OCI-LY7 (cell line): Measurements from ENCODE around the gene ALOX5. TPM values are rescaled to one million over a fixed set of nuclear protein-coding genes. Genes with fewer than 3 reads are reported as not detected.

Experiments
- BruUV-seq: library from RNA; stranded (reverse); fragments of 400-500 nt; replicated peaks from 2 replicates; lab custom pipeline; 2021; lab: Mats Ljungman, UMichigan
- CTCF ChIA-PET: fragments of 300-600 bp; sonication (Branson Sonifier 250); formaldehyde crosslinking; loops from one replicate; lab custom pipeline; 2022; ENCODE audit warnings: antibody characterized with exemption; ENCODE audit not compliant: unreplicated experiment; lab: Charles Lee
- POLR2A ChIA-PET: fragments of 300-600 bp; sonication (Branson Sonifier 250); formaldehyde crosslinking; loops from one replicate; lab custom pipeline; 2022; ENCODE audit warnings: antibody characterized with exemption; lab: Charles Lee
- DNase-seq: peaks from one replicate; pipeline ENCODE4 v3.0.0-alpha.2; 2015; ENCODE audit warnings: low spot score
- H2AFZ ChIP-seq: fragments of 200-600 bp; sonication (generic), shearing (Covaris generic); 2 replicates; pipeline ENCODE4 v1.6.1; 2014; ENCODE audit warnings: mild to moderate bottlenecking, antibody characterized with exemption, low read length, moderate library complexity
- H3K27ac ChIP-seq: fragments of 200-600 bp; sonication (generic); 2 replicates; pipeline ENCODE4 v1.5.1; 2014; ENCODE audit warnings: mixed run types, low read depth, mild to moderate bottlenecking, moderate library complexity, low read length, inconsistent platforms; ENCODE audit not compliant: poor library complexity, severe bottlenecking
- H3K36me3 ChIP-seq: fragments of 200-600 bp; sonication (generic); 2 replicates; pipeline ENCODE4 v1.6.1; 2014; ENCODE audit warnings: mild to moderate bottlenecking, antibody characterized with exemption, low read length, moderate library complexity, mixed read lengths; ENCODE audit not compliant: insufficient read depth
- H3K4me1 ChIP-seq: fragments of 200-600 bp; sonication (generic); 2 replicates; pipeline ENCODE4 v1.5.1; 2014; ENCODE audit warnings: mild to moderate bottlenecking, low read length; ENCODE audit not compliant: insufficient read depth, poor library complexity, severe bottlenecking
- H3K4me2 ChIP-seq: fragments of 200-600 bp; sonication (generic); 2 replicates; pipeline ENCODE4 v1.6.1; 2014; ENCODE audit warnings: mild to moderate bottlenecking, low read length
- H3K4me3 ChIP-seq: fragments of 200-600 bp; sonication (generic); 2 replicates; pipeline ENCODE4 v1.5.1; 2014; ENCODE audit warnings: mild to moderate bottlenecking, low read depth, low read length; ENCODE audit not compliant: poor library complexity, severe bottlenecking
- H3K79me2 ChIP-seq: fragments of 200-600 bp; sonication (generic); 2 replicates; pipeline ENCODE4 v1.6.1; 2016; ENCODE audit warnings: low read depth, mild to moderate bottlenecking, low read length, moderate library complexity, mixed read lengths; ENCODE audit not compliant: insufficient read depth
- H3K9me2 ChIP-seq: fragments of 200-600 bp; sonication (generic); 2 replicates; pipeline ENCODE4 v1.6.1; 2016; ENCODE audit warnings: mild to moderate bottlenecking, low read length, mixed read lengths; ENCODE audit not compliant: insufficient read depth
- H3K9me3 ChIP-seq: fragments of 200-600 bp; sonication (generic); 2 replicates; pipeline ENCODE4 v1.6.1; 2014; ENCODE audit warnings: mild to moderate bottlenecking, mixed run types, low read length, mixed read lengths
- H4K20me1 ChIP-seq: fragments of 200-600 bp; sonication (generic); 2 replicates; pipeline ENCODE4 v1.6.1; 2014; ENCODE audit warnings: mild to moderate bottlenecking, antibody characterized with exemption, low read length, moderate library complexity, mixed read lengths; ENCODE audit not compliant: insufficient read depth
- EZH2phosphoT487 ChIP-seq: fragments of 200-600 bp; sonication (generic); IDR thresholded peaks from 2 replicates; pipeline ENCODE4 v1.6.1; 2018; ENCODE audit warnings: low read depth, borderline replicate concordance, mild to moderate bottlenecking, mixed run types, antibody characterized with exemption, low read length, moderate library complexity, mixed read lengths
- intact Hi-C: fragments of 100-400 bp; cut with micrococcal nuclease; formaldehyde crosslinking; loops from one replicate; pipeline ENCODE4 v1.10.0; 2022; ENCODE audit not compliant: unreplicated experiment
- total RNA-seq, 2 experiments: library from RNA; depleted of rRNA in 1 of 2; stranded (reverse); fragments of >200 nt in 1 of 2; shearing (Covaris generic) in 1 of 2; gene quantifications; 2 replicates each; pipeline ENCODE4 v1.2.3, GENCODE V29; 2014 to 2022
- TF ChIP-seq, protein P1 (sequence below): fragments of 200-600 bp; sonication (generic); conservative IDR thresholded peaks from 2 replicates; pipeline ENCODE4 v1.5.1; 2014; ENCODE audit warnings: mild to moderate bottlenecking, antibody characterized with exemption, low read length, moderate library complexity, mixed read lengths

ALOX5 gene
- total RNA-seq, 2 experiments from 2014 or later: 139 to 164 TPM

DNA sequence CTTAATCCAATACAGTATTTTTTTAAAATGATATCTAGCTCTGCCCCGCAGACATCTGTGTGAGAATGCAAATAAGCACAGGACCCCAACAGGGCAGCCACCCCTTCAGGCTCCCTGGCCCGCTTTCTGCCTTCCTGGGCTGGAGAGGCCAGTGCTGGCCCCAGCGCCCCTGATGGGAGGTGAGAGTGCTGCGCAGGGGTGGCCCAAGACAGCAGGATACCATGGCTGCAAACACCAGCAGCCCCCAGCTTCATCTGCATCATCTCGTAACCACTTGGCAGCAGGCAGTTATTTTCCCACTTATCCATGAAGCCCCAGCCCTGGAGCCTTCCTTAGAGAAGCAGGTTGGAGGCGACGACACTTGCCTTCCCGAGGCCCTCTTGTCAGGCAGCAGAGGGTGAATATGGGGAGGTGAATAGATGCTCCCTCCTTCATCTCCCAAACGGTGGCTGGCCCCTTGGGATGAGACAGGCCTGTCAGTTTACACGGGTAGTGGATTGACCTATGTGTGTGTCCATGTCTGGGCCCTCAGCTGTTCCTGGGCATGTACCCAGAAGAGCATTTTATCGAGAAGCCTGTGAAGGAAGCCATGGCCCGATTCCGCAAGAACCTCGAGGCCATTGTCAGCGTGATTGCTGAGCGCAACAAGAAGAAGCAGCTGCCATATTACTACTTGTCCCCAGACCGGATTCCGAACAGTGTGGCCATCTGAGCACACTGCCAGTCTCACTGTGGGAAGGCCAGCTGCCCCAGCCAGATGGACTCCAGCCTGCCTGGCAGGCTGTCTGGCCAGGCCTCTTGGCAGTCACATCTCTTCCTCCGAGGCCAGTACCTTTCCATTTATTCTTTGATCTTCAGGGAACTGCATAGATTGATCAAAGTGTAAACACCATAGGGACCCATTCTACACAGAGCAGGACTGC is 71.2 kb downstream of the ALOX5 start:
- no peak overlapping the region for H3K4me2 ChIP-seq
- ChIA-PET CTCF (no interaction called here), POLR2A (interaction anchor here (0.5 to 1.4 kb wide), 2 partner anchors 17 to 75 kb away, joined by 3 to 4 read pairs; no protein-coding TSS in a partner anchor)
- H2AFZ ChIP-seq: no peak overlapping the region
- no peaks in the 10 kb centered on the region for H3K79me2 ChIP-seq
- DNase-seq: no peak
- H3K9me2 ChIP-seq: no peaks in the 10 kb centered on the region
- no TSS peak for BruUV-seq
- no peaks in the 10 kb centered on the region for H3K9me3 ChIP-seq
- H3K36me3 ChIP-seq: peaks cover 52% of the 10 kb centered on the region
- H3K4me1 ChIP-seq: no peaks in the 10 kb centered on the region
- intact Hi-C loops: no loop called here
- no peak overlapping the region for H3K27ac ChIP-seq
- TF ChIP-seq EZH2phosphoT487: no peak
- TF ChIP-seq, protein P1, sequence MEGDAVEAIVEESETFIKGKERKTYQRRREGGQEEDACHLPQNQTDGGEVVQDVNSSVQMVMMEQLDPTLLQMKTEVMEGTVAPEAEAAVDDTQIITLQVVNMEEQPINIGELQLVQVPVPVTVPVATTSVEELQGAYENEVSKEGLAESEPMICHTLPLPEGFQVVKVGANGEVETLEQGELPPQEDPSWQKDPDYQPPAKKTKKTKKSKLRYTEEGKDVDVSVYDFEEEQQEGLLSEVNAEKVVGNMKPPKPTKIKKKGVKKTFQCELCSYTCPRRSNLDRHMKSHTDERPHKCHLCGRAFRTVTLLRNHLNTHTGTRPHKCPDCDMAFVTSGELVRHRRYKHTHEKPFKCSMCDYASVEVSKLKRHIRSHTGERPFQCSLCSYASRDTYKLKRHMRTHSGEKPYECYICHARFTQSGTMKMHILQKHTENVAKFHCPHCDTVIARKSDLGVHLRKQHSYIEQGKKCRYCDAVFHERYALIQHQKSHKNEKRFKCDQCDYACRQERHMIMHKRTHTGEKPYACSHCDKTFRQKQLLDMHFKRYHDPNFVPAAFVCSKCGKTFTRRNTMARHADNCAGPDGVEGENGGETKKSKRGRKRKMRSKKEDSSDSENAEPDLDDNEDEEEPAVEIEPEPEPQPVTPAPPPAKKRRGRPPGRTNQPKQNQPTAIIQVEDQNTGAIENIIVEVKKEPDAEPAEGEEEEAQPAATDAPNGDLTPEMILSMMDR: no peak
- no peaks in the 10 kb centered on the region for H4K20me1 ChIP-seq
- H3K4me3 ChIP-seq: no peak overlapping the region

DNA sequence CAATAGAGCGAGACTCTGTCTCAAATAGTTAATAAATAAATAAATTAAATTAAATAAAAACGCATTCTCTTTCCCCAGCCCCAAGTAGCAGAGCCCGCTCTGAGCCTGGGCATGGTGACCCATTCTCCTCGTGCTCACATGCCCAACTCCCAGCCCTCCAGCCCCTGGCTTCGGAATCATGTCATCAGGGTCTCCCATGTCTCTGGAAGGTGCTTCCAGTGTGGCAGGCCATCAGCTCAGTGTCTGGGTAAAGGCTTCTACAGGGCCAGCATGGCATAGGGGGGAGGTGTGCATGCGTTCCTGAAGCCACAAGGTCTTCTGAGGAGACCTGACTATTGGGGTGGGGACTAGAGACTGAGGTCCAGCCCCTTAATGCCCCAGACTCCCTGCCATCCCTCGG is 72.8 kb downstream of the ALOX5 start:
- Histone ChIP-seq H3K4me2 (no peak overlapping the region), H4K20me1 (no peaks in the 10 kb centered on the region)
- BruUV-seq: no TSS peak

More for the DNA sequence above, 72.8 kb downstream of the ALOX5 start:
- intact Hi-C loops: no loop called here
- Histone ChIP-seq H3K9me2 (no peaks in the 10 kb centered on the region), H3K36me3 (peaks cover 36% of the 10 kb centered on the region), H2AFZ (no peak overlapping the region), H3K27ac (no peak overlapping the region), H3K9me3 (no peaks in the 10 kb centered on the region), H3K79me2 (no peaks in the 10 kb centered on the region), H3K4me1 (no peaks in the 10 kb centered on the region), H3K4me3 (no peak overlapping the region)
- no peak for DNase-seq
- TF ChIP-seq, protein P1: no peak
- TF ChIP-seq EZH2phosphoT487: no peak
- CTCF ChIA-PET: no interaction called here
- POLR2A ChIA-PET: no interaction called here
